Lower leg skin (tissue), 3 donors: Measurements from ENCODE around the gene TEN1.

Experiments used
- POLR2A ChIP-seq, 2 donors: fragments of 450-650 bp; IDR thresholded peaks; one replicate each; pipeline ENCODE4 v1.6.1; 2016 to 2017; ENCODE audit warnings: antibody characterized with exemption in 2 of 2, mild to moderate bottlenecking in 1 of 2, moderate library complexity in 1 of 2
- TF ChIP-seq, protein P1 (sequence below), 3 donors: fragments of 450-650 bp; IDR thresholded peaks; one replicate each; pipeline ENCODE4 v1.5.1; 2016; ENCODE audit warnings: antibody characterized with exemption in 3 of 3, mild to moderate bottlenecking in 3 of 3, moderate library complexity in 2 of 3

DNA sequence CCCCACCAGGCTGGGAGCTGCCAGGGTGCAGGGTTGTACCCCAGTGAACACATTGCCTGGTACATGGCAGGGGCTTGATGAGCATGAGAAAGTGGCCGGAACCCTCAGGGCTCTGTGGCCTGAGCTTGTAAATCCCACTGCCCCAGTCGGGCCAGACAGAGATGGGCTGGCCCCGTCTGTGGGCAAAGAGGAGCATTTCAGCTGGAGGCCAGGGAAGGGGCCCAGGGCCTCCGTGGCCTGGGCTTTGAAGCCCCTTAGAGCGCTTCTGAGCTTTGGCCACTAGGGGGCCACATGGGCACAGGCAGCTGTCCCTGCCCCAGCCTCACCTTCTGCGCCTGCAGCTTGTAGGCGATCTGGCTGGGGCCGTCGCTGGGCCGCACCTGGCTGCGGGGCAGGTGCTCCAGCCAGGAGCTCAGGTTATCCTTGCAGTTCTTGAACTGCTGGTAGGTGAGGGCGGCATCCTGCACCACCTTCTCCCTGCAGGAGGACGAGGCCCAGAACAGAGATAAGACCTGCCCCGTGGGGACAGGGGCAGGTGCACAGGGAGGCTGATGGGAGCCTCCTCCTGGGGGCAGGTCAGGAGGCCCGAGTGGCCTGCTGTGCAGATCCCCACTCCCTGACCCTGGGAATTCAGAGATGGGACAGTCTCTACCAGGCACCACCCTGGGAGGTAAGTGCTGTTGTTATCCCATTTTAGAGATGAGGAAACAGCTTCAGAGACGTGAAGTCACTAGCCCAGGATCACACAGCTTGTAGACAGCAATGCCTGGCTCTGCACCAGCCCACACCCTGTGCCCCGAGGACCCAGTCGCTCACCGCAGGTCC, 35.3 kb downstream of the TEN1 start:
- TF ChIP-seq POLR2A (IDR thresholded peaks at IDR 0.05): no peak
- TF ChIP-seq, protein P1, sequence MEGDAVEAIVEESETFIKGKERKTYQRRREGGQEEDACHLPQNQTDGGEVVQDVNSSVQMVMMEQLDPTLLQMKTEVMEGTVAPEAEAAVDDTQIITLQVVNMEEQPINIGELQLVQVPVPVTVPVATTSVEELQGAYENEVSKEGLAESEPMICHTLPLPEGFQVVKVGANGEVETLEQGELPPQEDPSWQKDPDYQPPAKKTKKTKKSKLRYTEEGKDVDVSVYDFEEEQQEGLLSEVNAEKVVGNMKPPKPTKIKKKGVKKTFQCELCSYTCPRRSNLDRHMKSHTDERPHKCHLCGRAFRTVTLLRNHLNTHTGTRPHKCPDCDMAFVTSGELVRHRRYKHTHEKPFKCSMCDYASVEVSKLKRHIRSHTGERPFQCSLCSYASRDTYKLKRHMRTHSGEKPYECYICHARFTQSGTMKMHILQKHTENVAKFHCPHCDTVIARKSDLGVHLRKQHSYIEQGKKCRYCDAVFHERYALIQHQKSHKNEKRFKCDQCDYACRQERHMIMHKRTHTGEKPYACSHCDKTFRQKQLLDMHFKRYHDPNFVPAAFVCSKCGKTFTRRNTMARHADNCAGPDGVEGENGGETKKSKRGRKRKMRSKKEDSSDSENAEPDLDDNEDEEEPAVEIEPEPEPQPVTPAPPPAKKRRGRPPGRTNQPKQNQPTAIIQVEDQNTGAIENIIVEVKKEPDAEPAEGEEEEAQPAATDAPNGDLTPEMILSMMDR (IDR thresholded peaks at IDR 0.05): peak in 2 of 3 donors; percentile 84 to 86
